NT2/D1 (cell line): ENCODE data around the gene VPS50.

Experiments used
- DNase-seq: peaks from one replicate; pipeline ENCODE4 v3.0.0-alpha.2; 2011; ENCODE audit warnings: low read depth, low spot score
- H3K27me3 ChIP-seq: 2 replicates; pipeline ENCODE4 v1.6.0; 2011; ENCODE audit warnings: mild to moderate bottlenecking; ENCODE audit not compliant: insufficient read length, insufficient read depth
- H3K36me3 ChIP-seq: 2 replicates; pipeline ENCODE4 v1.6.1; 2011; ENCODE audit warnings: mild to moderate bottlenecking, low read length, mixed read lengths; ENCODE audit not compliant: insufficient read depth, insufficient read length
- H3K4me1 ChIP-seq: 2 replicates; pipeline ENCODE4 v1.5.1; 2011; ENCODE audit not compliant: insufficient read depth, insufficient read length
- H3K4me3 ChIP-seq: 2 replicates; pipeline ENCODE4 v1.5.1; 2011; ENCODE audit warnings: low read depth; ENCODE audit not compliant: insufficient read length
- H3K9ac ChIP-seq: 2 replicates; pipeline ENCODE4 v1.6.0; 2011; ENCODE audit warnings: low read depth; ENCODE audit not compliant: insufficient read length
- H3K9me3 ChIP-seq: 2 replicates; pipeline ENCODE4 v1.5.1; 2011; ENCODE audit warnings: mild to moderate bottlenecking, low read length; ENCODE audit not compliant: insufficient read depth
- SUZ12 ChIP-seq: IDR thresholded peaks from 2 replicates; pipeline ENCODE4 v1.6.1; 2011; ENCODE audit not compliant: insufficient read length, insufficient read depth; ENCODE audit errors: extremely low read depth
- YY1 ChIP-seq: IDR thresholded peaks from 2 replicates; pipeline ENCODE4 v1.6.1; 2011; ENCODE audit not compliant: insufficient read length, insufficient read depth
- ZNF274 ChIP-seq: IDR thresholded peaks from 2 replicates; pipeline ENCODE4 v1.6.1; 2011; ENCODE audit warnings: mild to moderate bottlenecking, low read depth, low read length

Gene VPS50

GRCh38 chr7:93239824-93240223, 7.7 kb downstream of the VPS50 start:
- Histone ChIP-seq H3K9ac (no peak overlapping the region), H3K27me3 (no peaks in the 10 kb centered on the region), H3K4me1 (no peaks in the 10 kb centered on the region), H3K9me3 (no peaks in the 10 kb centered on the region), H3K36me3 (peaks cover 2% of the 10 kb centered on the region), H3K4me3 (no peak overlapping the region)
- TF ChIP-seq ZNF274 (no peak), YY1 (no peak), SUZ12 (no peak)
- no peak for DNase-seq

DNA sequence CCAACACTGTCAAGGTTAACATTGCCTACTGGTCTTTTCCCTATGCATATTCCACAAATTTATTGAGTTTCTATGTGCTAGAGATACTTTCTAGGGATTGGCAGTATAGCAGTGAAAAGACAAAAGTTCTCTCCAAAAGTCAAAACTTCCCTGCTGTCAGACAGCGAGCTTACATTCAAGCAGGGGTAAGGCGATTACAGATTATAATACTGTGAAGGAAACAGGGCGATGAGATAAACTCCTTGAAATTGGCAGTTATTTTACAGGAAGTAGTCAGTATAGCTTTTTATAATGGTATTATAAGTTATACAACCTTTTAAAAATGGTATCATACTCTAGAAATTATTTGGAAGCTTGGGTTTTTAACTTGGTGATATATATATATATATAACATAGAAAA, 9.9 kb downstream of the VPS50 start:
- Histone ChIP-seq H3K9ac (no peak overlapping the region), H3K9me3 (no peaks in the 10 kb centered on the region), H3K4me3 (no peak overlapping the region), H3K36me3 (peaks cover 2% of the 10 kb centered on the region), H3K27me3 (no peaks in the 10 kb centered on the region), H3K4me1 (no peaks in the 10 kb centered on the region)
- TF ChIP-seq SUZ12 = no peak
- DNase-seq = no peak

GRCh38 chr7:93245525-93246432, 13.6 kb downstream of the VPS50 start:
- no peak overlapping the region for H3K9ac ChIP-seq
- no peaks in the 10 kb centered on the region for H3K4me1 ChIP-seq
- H3K36me3 ChIP-seq = peaks cover 2% of the 10 kb centered on the region
- no peaks in the 10 kb centered on the region for H3K27me3 ChIP-seq
- TF ChIP-seq SUZ12 (no peak), ZNF274 (no peak), YY1 (no peak)
- H3K9me3 ChIP-seq = no peaks in the 10 kb centered on the region
- no peak for DNase-seq
- no peak overlapping the region for H3K4me3 ChIP-seq

- no peak overlapping the region for H3K4me3 ChIP-seq
- H3K27me3 ChIP-seq = no peaks in the 10 kb centered on the region
- H3K36me3 ChIP-seq = no peaks in the 10 kb centered on the region
- no peak overlapping the region for H3K9ac ChIP-seq
- TF ChIP-seq YY1 (no peak), SUZ12 (no peak), ZNF274 (no peak)
- no peak for DNase-seq
- no peaks in the 10 kb centered on the region for H3K9me3 ChIP-seq
- no peaks in the 10 kb centered on the region for H3K4me1 ChIP-seq
These were observed 17.5 kb downstream of the VPS50 start for GRCh38 chr7:93249491-93250148.

DNA sequence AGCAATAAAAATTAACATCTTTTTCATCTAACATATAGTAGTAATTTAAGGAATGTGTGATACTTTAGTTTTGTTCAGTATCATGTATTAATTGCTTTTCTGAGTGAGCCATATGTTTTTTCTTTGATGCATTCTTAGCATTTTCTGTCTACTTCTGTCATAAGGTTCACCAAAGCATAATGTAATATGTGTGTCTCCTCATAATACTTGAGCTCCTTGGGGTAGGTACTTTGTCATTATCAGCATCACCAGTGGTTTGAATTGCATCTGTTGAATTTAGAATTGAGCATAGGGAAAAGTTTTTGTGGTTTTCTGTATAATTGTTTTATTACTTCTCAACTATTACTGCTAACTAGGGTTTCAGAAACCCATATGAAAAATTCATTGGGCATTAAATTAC, 26.5 kb downstream of the VPS50 start:
- Histone ChIP-seq H3K9me3 (no peaks in the 10 kb centered on the region), H3K4me3 (no peak overlapping the region), H3K9ac (no peak overlapping the region), H3K4me1 (no peaks in the 10 kb centered on the region), H3K27me3 (no peaks in the 10 kb centered on the region), H3K36me3 (no peaks in the 10 kb centered on the region)
- DNase-seq = no peak
- TF ChIP-seq YY1 (no peak), SUZ12 (no peak), ZNF274 (no peak)

GRCh38 chr7:93262535-93262934, 30.4 kb downstream of the VPS50 start:
- no peak overlapping the region for H3K9ac ChIP-seq
- TF ChIP-seq ZNF274 (no peak), YY1 (no peak)
- H3K27me3 ChIP-seq = no peaks in the 10 kb centered on the region
- H3K36me3 ChIP-seq = no peaks in the 10 kb centered on the region
- no peaks in the 10 kb centered on the region for H3K9me3 ChIP-seq
- DNase-seq = no peak
- H3K4me1 ChIP-seq = no peaks in the 10 kb centered on the region
- no peak overlapping the region for H3K4me3 ChIP-seq

DNA sequence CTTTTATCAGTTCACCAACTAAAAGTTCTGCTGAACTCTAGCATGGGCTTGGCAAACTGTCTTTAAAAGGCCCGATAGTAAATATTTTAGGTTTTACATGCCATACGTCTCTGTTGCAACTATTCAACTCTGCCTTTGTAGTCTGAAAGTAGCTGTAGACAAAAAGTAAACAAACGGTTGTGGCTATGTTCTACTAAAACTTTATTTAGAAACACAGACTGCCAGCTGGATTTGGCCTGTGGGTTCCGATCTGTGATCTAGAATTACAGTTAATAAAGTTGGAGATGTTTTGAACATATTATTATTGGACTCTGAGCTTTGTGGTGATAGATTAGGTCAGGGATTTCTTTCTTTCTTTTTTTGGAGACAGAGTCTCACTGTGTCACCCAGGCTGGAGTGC, 33.1 kb downstream of the VPS50 start:
- no peak for DNase-seq
- Histone ChIP-seq H3K27me3 (no peaks in the 10 kb centered on the region), H3K4me1 (no peaks in the 10 kb centered on the region), H3K9me3 (no peaks in the 10 kb centered on the region), H3K36me3 (no peaks in the 10 kb centered on the region), H3K4me3 (no peak overlapping the region), H3K9ac (no peak overlapping the region)
- TF ChIP-seq YY1 = no peak
- TF ChIP-seq ZNF274 = no peak
- no peak for TF ChIP-seq SUZ12
